GM08714 (cell line): ENCODE data around the gene ACSL6.

Experiments
- H3K4me3 ChIP-seq: fragments of 200-500 bp; sonication (Bioruptor generic); 2 replicates; pipeline ENCODE4 v1.5.1; 2014; ENCODE audit warnings: mild to moderate bottlenecking, low read length, inconsistent platforms
- ZNF274 ChIP-seq: IDR thresholded peaks from 2 replicates; pipeline ENCODE4 v1.6.1; 2012; ENCODE audit warnings: mild to moderate bottlenecking, low read depth, low read length

Gene ACSL6

GRCh38 chr5:131993676-131994075 lies 17.8 kb downstream of the ACSL6 start:
- no peak overlapping the region for H3K4me3 ChIP-seq
- TF ChIP-seq ZNF274: no peak

DNA sequence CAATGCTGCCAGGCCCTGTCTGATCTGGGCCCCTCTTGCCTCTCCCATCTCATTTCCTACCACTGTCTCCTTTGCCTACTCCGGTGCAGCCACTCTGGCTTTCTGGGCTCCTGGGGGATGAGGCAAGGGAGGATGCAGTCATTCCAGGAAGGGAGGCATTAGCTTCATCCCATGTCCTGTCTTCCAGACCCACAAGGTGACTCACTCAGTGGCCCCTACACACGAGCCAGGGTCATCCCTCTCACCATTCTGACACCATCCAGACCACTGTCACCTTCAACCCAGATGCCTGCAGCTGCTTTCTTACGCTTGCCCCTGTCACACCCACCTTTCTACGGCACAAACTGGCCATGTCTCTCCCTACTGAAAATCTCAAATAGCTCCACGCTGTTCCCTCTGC lies 19.1 kb downstream of the ACSL6 start:
- no peak overlapping the region for H3K4me3 ChIP-seq
- no peak for TF ChIP-seq ZNF274

DNA sequence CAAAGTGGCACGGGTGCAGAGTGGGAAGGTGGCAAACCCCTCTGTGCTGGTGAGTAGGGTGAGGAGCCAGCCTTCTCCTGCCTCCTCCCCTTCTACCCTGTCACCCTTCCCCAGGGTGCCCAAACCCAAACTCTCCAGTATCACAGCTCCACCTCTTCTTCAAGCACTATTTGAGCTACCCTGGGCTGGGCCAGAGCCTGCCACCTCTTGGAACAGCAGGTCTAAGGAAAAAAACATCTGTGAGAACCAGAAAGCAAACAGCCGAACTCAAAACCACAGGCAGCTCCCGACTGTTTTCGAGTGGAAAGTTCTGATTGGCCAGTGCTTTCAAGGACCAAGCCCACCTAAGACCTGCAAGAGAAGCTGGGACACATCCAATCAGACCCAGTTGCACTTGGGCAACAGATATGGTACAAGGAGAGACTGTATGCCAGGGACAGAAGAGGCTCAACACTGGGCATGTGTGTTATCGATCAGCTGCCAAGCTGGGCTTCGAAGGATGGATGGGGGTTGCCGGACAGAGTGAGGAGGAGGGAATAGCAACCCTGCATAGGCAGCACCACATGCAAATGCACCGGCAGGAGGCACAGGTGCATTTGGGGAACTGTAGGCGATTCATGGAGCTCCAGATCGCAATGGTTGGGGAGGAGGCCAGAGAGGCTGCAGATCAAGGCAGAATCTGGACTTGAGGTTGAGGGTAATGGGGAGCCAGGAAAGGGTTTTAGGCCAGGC lies 19.7 kb downstream of the ACSL6 start:
- no peak for TF ChIP-seq ZNF274
- no peak overlapping the region for H3K4me3 ChIP-seq

GRCh38 chr5:131990716-131991115 lies 20.7 kb downstream of the ACSL6 start:
- H3K4me3 ChIP-seq: no peak overlapping the region
- no peak for TF ChIP-seq ZNF274

- TF ChIP-seq ZNF274: no peak
Measured at GRCh38 chr5:131988601-131989000, 22.9 kb downstream of the ACSL6 start.

GRCh38 chr5:131987251-131987650 lies 24.2 kb downstream of the ACSL6 start:
- TF ChIP-seq ZNF274: no peak
- no peak overlapping the region for H3K4me3 ChIP-seq

More at GRCh38 chr5:131988601-131989000, 22.9 kb downstream of the ACSL6 start:
- H3K4me3 ChIP-seq: no peak overlapping the region

- no peak for TF ChIP-seq ZNF274
- H3K4me3 ChIP-seq: no peak overlapping the region
Measured at GRCh38 chr5:131986161-131986912, 25.1 kb downstream of the ACSL6 start.

- H3K4me3 ChIP-seq: no peak overlapping the region
- TF ChIP-seq ZNF274: no peak
Measured at GRCh38 chr5:131984956-131985665, 26.3 kb downstream of the ACSL6 start.

- no peak overlapping the region for H3K4me3 ChIP-seq
- no peak for TF ChIP-seq ZNF274
Measured at GRCh38 chr5:131983244-131983771, 28.1 kb downstream of the ACSL6 start.

DNA sequence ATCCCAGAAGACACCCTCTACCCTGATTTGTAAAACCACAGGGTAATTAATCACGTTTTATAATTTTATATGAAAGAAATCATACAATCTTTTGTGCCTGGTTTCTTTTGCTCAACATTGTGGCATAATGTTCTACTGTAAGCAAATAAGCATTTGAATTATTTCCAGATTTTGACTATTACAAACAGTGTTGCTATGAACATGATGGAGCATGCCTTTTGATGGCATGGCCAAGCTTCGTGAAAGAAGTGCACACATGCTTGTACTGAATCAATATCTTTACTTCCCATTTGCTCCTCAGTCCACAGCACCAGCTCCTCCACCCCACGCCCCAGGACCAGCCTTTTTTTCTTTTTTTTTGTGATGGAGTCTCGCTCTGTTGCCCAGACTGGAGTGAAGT lies 29.9 kb downstream of the ACSL6 start:
- H3K4me3 ChIP-seq: no peak overlapping the region
- no peak for TF ChIP-seq ZNF274

DNA sequence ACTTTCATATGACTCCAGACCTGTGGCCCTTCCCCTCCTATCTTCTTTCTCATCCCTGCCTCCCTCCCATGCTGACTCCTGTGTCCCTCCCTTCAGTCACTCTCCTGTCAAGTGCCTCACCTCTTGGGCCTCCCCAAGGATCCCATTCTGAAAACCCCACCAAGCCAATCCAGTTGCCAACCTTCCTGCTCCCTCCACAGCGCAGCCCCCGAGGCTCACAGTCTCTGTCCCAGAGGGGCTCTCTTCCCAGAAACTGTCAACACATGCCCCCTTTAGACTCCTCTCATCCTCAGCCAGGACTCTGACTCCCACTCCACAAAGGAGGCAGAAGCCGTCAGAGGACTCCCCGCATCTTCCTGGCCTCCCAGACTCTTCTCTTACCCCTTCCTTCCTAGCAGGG lies 30.8 kb downstream of the ACSL6 start:
- no peak overlapping the region for H3K4me3 ChIP-seq

DNA sequence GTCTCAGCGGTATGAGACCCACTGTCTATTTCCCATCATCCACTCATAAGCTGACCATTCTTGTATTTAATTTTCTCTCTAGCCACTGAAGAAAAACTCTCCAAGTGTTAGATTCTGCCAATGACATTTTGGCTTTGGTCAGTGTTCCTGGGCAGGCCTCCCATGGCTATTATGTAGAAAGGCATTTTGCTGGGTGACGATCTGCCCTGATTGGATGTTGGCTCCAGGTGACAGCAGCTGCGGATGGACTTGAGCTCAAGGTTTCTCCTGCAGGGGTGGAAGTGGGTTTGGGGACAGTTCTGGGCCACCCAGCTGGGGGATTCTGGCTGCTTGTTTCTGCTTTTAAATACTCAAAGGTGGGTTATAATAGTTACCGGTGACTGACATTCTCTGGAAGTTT lies 31.6 kb downstream of the ACSL6 start:
- TF ChIP-seq ZNF274: no peak
- H3K4me3 ChIP-seq: no peak overlapping the region

More for the DNA sequence above, 30.8 kb downstream of the ACSL6 start:
- TF ChIP-seq ZNF274: no peak

DNA sequence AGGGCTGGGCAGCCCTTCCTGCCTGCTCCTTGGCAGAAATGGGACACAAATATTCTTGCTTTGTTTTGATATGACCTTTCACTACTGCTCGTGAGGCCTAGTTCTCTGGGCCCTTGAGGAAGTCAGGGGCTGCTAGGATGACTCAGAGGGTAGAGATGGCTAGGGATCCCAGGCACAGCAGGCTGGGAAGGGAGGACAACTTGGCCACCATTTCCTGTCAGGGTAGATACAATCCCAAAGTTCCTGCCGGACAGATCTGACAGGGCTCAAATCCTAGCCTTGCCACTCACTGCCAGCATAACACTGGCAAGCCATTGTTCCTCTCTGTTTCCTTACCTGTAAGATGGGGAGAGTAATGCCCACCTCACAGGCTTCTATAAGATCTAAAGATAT lies 34.2 kb downstream of the ACSL6 start:
- TF ChIP-seq ZNF274: no peak
- no peak overlapping the region for H3K4me3 ChIP-seq

GRCh38 chr5:131976414-131977211 lies 34.8 kb downstream of the ACSL6 start:
- TF ChIP-seq ZNF274: no peak
- H3K4me3 ChIP-seq: no peak overlapping the region
